AG04449 (cell line): Measurements from ENCODE around the gene ACTR1B.
"Not testable (repeated sequence)": the region's sequence is repeated elsewhere in the genome, so short reads cannot be mapped to it uniquely, and the experiment has no call there.

ENCODE experiments used
- CTCF ChIA-PET: fragments of 350-600 bp; formaldehyde crosslinking; extraction: SDS; loops from one replicate; lab custom pipeline; 2021; ENCODE audit warnings: antibody characterized with exemption; lab: Yijun Ruan, JAX
- POLR2A ChIA-PET: fragments of 400-600, 350-600 bp; formaldehyde crosslinking; extraction: SDS; loops from one replicate; lab custom pipeline; 2020; ENCODE audit warnings: antibody characterized with exemption, inconsistent platforms; lab: Yijun Ruan, JAX
- DNase-seq: peaks from one replicate; pipeline ENCODE4 v3.0.0-alpha.2; 2010; ENCODE audit warnings: low read depth, low spot score
- H3K4me3 ChIP-seq: 2 replicates; pipeline ENCODE4 v1.5.1; 2011; ENCODE audit warnings: low read depth, mild to moderate bottlenecking, control low read depth, low read length
- CTCF ChIP-seq: IDR thresholded peaks from one replicate; pipeline ENCODE4 v1.5.1; 2011; ENCODE audit warnings: mild to moderate bottlenecking, moderate library complexity, low read length, control low read depth, inconsistent platforms; ENCODE audit not compliant: insufficient read depth; ENCODE audit errors: missing control alignments

Gene ACTR1B

GRCh38 chr2:97645112-97645694 is 18.6 kb downstream of the ACTR1B start:
- TF ChIP-seq CTCF: no peak
- DNase-seq: no peak
- ChIA-PET CTCF (interaction anchor here (0.8 to 4.7 kb wide), 4 partner anchors 18 to 54 kb away, joined by 3 to 44 read pairs (median 16); partner anchors contain the start of gene ACTR1B), POLR2A (interaction anchor here (0.9 to 2.4 kb wide), 5 partner anchors 11 to 55 kb away, joined by 3 to 23 read pairs (median 9); partner anchors contain the start of genes ACTR1B and ANKRD36B)
- H3K4me3 ChIP-seq: peak overlapping the region; percentile 97

GRCh38 chr2:97644023-97644717 is 19.7 kb downstream of the ACTR1B start:
- no peak overlapping the region for H3K4me3 ChIP-seq
- POLR2A ChIA-PET: no interaction called here
- CTCF ChIA-PET: interaction anchor here (2.5 to 3.8 kb wide), 2 partner anchors 21 to 54 kb away, joined by 7 to 28 read pairs; no protein-coding TSS in a partner anchor
- DNase-seq: no peak
- no peak for TF ChIP-seq CTCF

- DNase-seq, CTCF ChIA-PET, H3K4me3 ChIP-seq, POLR2A ChIA-PET: not testable (repeated sequence)
These were observed 37.8 kb downstream of the ACTR1B start for GRCh38 chr2:97626049-97626430.

GRCh38 chr2:97625354-97626048 is 38.3 kb downstream of the ACTR1B start:
- DNase-seq, H3K4me3 ChIP-seq, POLR2A ChIA-PET, CTCF ChIA-PET: not testable (repeated sequence)

GRCh38 chr2:97622976-97623375 is 40.9 kb downstream of the ACTR1B start:
- POLR2A ChIA-PET, DNase-seq, CTCF ChIA-PET: not testable (repeated sequence)

GRCh38 chr2:97620492-97620891 is 43.4 kb downstream of the ACTR1B start:
- POLR2A ChIA-PET, DNase-seq, CTCF ChIA-PET, H3K4me3 ChIP-seq: not testable (repeated sequence)

More at GRCh38 chr2:97622976-97623375, 40.9 kb downstream of the ACTR1B start:
- H3K4me3 ChIP-seq: not testable (repeated sequence)

- DNase-seq, H3K4me3 ChIP-seq, POLR2A ChIA-PET, CTCF ChIA-PET: not testable (repeated sequence)
These were observed 44.7 kb downstream of the ACTR1B start for GRCh38 chr2:97618939-97619827.

GRCh38 chr2:97617911-97618310 is 45.9 kb downstream of the ACTR1B start:
- ChIA-PET CTCF (no interaction called here), POLR2A (no interaction called here)
- no peak for TF ChIP-seq CTCF
- DNase-seq: no peak
- H3K4me3 ChIP-seq: no peak overlapping the region

GRCh38 chr2:97615746-97616145 is 48.1 kb downstream of the ACTR1B start:
- H3K4me3 ChIP-seq, DNase-seq, CTCF ChIA-PET, POLR2A ChIA-PET: not testable (repeated sequence)

- H3K4me3 ChIP-seq, CTCF ChIA-PET, DNase-seq, POLR2A ChIA-PET: not testable (repeated sequence)
These were observed 51.9 kb downstream of the ACTR1B start for GRCh38 chr2:97611895-97612294.

GRCh38 chr2:97608745-97609144 is 55.1 kb downstream of the ACTR1B start:
- POLR2A ChIA-PET, DNase-seq, CTCF ChIA-PET, H3K4me3 ChIP-seq: not testable (repeated sequence)
